HG03460 (cell line): ENCODE results near the gene RPN2.

ENCODE experiments used
- ATAC-seq: cut with Tn5 transposase; IDR thresholded peaks from one replicate; pipeline ENCODE4 v1.9.1; 2021; ENCODE audit not compliant: unreplicated experiment

The RPN2 gene

DNA sequence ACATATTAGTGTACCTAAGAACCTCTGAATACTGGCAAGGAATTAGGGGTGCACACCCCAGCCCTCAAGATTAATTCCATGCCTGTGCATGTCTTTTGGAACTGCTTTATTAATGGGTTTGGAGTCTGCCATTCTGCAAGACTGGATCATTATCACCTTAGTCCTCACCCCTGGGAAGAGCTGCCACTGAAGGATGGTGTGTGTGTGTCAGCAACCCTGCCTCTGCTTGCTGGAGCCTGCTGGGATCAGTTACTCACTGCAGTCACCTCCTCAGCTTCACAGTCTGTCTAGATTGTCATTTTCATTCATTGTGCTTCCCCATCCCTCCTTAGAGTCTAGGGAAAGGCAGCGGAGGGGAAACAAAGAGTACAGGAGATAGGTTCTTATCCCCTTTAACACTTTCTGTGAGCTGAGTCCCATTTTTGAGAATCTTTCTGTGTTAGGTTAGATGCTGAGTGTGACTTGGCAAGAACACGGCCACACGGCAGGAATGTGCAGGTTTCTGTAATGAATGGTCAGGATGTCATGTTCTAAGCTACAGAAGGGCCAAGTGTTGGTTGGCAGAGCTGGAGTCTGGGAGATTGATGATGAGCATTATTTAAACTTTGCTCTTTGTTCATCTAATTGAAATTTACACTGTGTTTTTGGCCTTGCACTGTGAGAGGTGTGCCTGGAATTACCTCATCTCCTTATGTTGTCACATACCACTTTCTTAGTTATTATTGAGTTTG lies 61.4 kb downstream of the RPN2 start:
- no peak for ATAC-seq

DNA sequence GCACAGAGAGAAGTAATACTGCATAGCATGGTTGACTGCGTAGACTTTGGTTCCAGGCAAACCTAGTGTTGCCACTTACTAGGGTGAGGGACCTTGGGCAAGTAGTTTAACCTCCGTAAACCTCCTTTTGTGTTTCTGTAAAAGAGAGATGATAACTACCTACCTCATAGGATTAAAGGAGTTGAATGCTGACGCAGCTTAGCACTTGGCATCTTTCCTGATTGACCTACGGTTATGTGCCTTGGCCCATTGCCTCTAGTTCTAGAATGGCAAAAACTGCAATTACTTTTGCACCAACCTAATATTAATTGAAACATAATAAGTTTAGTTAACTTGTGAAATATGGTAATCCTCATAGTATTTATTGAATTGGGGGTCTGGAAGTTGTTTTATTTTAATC lies 63.4 kb downstream of the RPN2 start:
- no peak for ATAC-seq

DNA sequence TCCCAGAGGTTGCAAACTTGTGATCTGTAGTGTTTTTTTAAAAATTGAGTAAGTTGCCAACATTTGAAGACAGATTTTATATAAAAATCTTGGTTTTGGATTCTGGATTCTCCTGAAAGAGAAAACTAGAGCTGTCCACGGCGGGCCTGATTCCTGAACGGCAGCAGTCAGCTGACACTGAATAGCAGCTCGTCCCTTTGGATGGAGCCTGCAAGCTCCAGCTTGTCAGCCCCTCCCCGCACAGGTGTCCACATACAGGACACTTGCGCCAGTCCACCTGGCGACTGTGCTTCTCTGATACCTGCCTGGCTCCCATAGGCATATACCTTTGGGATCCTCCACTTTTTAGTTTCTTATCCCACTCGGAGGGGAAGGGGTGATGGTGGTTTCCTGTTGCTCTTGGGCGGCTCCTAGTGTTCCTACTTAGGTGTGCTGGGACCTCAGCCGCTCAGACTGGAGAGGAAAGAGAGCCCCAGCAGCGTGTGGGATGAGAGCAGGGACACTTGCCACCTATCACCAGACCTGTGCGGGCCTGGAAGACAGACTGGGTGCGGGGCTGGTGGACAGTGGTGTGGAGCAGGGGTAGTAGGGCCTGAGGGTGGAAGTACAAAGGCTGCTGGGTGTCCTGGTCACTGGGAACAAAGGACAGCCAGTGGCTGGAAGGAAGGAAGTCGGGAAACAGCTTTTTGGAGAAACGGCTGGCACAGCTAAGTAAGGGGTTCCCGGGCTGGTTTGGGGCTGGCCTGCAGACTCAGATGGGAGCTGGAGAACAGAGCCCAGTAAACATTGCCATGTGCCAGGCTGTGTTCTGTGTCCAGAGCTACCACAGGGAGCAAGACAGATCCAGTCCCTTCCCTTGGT lies 64.2 kb downstream of the RPN2 start:
- no peak for ATAC-seq

DNA sequence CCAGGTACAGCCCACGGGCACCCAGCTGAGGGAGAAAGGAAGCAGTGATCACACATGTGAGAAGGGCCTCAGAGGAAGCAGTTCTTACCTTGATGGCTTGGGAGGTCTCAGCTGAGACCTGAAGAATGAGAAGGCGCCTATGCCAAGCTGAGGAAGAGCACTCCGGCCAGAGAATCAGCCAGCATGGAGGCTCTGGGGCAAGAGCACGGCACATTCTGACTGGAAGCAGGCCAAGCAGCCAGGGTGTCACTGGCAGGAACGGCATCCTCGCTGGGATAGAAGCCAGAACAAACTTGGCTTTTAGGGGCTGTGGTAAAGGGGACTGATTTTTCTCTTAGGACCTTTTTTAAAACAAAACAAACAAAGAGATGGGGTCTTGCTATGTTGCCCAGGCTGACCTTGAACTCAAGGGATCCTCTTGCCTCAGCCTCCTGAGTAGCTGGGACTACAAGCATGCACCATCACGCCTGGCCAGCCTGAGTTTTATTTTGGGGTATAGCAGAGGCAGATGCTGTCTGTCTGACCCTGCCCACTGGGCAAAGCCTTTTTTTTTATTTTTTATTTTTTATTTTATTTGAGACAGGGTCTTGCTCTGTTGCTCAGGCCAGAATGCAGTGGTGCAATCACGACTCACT lies 64.9 kb downstream of the RPN2 start:
- no peak for ATAC-seq

DNA sequence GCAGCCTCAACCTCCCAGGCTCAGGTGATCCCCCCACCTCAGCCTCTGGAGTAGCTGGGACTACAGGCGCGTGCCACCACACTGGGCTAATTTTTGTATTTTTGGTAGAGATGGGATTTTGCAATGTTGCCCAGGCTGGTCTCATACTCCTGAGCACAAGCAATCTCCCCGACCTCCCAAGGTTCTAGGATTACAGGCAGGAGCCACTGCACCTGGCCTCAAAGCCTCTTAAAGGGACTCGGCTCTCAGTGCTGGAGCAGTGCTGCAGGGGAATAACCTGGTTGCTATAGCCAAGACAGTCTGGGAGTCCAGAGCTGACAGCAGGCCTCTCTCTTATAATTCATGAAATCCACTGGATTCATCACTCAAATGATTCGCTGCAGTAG lies 65.4 kb downstream of the RPN2 start:
- no peak for ATAC-seq

DNA sequence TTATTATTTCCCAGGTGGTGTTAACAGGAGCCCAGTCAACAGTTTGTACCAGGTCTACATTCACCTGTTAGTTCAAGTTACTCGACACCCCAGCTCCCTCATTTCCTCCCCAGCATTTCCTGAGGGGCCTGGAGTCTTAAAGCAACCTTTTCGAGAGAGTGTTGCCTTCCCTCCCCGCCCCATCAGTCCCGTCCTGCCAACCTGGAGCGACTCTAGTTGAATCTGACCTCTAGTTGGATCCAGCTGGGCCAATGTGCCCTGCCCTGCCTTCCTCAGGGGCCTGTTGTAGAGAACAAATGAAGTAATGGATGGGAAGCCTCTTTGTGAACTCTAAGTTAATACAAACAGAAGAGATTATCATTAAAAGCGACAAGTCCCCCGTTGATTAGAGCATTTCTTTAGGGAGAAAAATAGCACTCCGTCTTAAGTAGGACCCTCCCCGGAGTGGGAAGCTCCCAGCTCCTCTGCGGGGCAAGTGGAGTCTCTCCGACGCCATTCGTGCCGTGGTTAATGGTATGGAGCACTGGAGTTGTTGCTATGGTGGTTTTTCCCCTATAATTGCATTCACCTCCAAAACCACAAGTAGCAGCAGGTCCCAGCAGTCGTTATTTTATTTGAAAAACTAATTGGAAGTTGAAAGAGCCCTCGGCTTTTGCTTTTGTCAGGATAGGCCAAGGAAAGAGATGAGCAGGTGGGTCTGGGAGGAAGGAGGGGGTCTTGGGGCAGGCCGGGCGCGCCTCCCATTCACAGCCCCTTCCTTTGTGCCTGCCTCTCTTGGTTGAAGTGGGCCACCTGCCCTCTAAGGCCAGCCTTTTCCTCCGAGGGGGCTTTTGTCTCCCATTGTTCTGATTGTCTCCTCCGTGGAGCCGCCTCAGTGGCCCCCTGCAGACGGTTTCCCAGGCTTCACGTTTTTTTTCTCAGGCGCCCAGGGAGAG lies 66.4 kb downstream of the RPN2 start:
- ATAC-seq, result no peak

DNA sequence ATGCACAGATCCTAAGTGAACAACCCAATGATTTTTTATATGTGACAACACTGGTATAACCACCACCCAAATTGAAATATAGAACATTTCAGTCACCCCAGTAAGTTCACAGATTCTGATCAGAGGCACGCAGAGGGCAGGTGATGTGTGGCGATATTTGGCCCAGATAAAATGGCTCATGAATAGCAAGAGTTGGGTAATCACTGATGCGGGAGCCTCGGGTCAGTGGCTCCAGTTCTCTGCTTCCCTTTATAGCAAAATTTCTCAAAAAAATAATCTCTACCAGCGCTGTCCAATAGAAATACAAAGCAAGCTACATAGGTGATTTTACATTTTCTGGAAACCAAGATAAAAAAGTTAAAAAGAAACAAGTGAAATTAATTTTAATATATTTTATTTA lies 67.6 kb downstream of the RPN2 start:
- no peak for ATAC-seq

DNA sequence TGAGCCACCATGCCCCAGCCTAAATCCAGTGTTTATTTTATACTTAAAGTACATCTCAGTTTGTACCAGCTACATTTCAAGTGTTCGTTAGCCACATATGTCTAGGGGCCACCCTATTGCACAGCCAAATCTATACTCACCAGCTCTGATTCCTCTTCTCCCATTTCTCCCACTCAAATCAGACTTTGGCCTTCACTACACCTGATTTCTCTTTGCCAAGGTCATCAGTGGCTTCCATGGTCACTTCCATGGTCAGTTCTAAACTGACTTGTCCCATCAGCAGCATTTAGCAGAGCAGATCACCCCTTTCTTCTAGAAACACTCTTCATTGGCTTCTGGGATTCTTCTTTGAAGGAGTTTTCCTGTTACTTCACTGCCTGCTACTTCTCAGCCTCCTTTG lies 68.4 kb downstream of the RPN2 start:
- no peak for ATAC-seq

DNA sequence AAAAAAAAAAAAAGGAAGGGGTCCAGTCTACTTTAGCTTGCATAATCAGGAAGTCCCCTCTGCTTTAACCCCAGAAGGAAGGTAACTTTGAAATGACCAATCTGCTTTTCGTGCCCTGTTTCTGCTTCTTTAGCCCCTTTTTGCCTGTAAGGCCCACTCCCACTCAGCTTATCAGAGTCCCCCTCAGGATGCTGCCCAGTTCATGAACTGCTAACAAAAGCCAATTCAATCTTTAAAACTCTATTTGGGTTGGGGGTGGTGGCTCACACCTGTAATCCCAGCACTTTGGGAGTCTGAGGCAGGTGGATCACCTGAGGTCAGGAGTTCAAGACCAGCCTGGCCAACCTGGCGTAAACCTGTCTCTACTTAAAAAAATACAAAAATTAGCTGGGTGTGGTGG lies 70.2 kb downstream of the RPN2 start:
- no peak for ATAC-seq

DNA sequence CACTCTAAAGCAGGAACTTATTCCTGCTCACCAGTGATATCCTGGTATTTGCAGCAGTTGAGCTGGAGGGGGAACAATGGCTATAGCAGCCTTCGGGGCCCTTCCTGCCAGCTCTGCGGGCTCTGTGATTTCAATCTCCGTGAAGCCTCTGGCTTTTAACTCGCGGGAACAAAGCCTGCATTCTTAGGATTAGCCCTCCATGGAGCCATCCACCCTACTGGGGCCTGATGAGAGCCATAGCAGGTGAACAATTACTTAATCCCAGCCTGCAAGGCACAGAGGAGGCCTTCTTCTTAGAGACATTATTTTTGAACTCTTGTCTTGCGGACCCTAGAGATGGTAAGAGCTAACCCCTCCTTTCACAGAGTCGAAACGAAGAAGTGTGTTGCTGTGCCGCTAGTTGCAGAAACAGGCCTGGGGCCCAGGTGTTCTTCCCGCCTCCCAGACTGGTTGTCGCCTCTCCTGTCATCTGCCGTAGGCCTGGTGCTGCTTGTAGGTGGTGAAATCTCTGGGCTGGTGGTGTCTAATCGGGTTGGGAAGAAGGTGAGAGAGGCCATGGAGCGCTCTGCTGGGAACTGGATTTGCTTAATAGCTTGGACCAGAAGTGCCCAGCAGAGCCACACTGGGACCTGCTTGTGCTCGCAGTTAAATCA lies 72.8 kb downstream of the RPN2 start:
- ATAC-seq, result no peak

DNA sequence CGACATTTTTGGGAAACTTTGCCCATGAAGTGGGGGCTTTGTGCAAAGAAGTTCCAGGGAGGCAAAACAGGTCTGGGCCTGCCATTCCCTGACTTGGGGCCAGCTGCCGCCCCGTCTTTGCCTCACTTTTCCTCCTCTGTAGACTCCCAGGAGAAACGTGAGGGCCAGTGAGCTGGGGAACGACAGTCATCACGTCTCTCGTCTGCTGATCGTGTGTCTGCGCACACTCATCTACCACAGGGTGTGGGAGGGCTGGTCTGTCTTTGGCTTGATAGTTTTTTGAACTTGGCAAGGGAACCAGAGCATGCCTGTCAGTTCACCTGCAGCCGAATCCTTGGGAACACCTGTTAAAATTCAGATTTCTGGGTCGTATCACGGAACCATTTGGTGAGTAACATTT lies 74.0 kb downstream of the RPN2 start:
- no peak for ATAC-seq

DNA sequence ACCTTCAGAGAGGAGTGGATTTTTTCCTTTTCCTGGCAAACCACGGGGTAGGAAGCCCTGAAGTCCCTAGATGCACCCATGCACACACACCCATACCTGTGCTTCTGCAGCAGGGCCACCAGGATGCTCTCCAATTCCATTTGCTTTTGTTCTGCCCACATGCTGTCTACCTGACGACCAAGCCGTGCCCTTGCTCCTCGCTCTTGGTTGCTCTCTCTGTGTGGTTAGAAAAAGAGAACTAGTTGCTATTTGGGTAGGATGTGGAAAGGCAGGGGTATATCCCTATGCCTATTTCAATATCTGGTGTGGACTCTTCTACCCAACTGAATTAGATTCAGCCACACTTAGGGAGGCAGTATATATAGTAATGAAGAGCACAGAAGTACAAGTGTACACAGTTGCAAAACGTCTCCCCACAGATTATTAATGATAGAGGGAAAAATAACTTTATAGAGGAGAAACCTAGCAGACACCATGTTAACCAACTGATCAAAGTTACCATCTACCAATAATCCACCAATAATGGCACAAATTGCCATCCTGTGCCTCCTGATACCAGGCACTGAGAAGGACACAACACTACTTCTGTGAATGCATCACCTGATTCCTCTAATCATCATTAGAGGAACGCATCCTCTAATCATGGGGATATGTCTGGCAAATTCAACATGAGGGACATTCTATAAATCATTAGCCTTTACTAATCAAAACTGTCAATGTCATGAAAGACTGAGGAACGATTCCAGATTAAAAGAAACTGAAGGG lies 75.2 kb downstream of the RPN2 start:
- no peak for ATAC-seq

DNA sequence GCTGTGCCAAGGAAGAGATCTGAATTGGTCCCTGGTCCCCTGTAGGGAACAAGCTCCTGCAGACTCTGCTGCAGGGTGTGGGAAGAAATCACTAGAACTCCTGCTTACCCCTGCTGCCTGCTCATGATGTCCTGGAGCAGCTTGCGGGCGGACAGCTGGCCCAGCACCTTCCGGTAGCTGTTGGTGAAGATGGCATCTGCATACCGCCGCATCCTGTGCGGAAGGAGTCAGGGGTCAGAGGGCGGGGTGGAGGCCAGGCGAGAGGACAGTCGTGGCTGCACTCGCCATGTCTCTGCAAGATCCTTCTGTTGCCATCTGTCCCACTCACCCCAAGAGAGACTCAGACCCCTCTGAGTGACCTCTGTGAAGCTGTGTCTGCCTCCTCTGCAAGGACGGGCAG lies 77.2 kb downstream of the RPN2 start:
- no peak for ATAC-seq

DNA sequence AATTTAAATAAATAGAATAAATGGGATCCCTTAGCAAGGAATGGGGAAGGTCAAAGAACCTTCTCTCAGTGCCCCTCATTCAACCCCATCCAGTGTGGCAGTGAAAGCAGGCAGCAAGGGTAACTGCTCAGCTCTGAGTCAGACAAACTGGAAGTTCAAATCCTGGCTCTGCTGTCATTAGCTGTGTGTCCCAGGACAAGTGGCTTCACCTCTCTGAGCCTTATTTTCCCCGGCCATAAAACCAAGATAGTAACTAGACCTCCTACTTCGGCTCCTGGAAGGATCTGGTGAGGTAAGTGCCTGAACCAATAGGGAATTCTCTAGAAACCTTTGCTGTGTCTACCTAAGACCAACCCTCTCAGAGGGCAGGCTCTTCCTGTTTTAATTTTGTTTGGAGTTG lies 78.4 kb downstream of the RPN2 start:
- no peak for ATAC-seq

DNA sequence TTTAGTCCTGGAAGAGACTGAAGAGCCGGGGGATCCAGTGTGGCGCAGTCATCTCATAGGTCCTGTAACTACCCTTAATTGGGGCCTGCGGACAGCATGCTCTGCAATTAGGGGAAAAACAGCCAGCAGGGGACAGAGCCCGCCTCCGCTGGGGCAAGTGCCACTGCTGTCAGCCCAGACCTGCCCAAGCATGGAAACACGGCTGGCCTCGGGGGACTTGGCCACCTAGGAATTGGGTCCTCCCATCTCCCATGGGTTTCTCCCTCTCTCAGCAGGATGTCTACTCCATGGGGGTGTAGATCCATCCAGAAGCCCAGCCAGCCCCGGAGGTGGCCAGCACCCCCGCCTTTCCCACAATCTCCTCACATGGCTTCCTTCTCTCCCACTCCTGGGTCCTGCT lies 78.9 kb downstream of the RPN2 start:
- no peak for ATAC-seq

DNA sequence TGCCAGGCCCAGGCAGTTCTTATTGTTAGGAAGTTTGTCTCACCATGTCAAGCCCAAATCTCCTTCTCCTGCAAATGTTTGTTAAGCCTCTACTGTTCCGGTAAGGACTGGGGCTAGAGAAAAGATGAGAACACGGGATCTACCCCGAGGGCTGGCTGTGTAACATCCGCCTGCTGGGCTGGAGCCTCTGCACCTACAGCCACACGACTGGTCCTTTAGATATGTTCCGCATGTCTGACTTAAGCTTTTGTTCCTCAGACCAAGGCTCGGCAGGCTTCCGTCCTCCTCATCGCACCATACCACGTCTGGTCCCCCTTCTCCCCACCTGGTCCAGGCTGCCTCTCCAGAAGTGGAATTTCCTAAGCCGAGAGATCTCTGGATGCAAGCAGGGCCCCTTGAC lies 79.9 kb downstream of the RPN2 start:
- ATAC-seq, result no peak

DNA sequence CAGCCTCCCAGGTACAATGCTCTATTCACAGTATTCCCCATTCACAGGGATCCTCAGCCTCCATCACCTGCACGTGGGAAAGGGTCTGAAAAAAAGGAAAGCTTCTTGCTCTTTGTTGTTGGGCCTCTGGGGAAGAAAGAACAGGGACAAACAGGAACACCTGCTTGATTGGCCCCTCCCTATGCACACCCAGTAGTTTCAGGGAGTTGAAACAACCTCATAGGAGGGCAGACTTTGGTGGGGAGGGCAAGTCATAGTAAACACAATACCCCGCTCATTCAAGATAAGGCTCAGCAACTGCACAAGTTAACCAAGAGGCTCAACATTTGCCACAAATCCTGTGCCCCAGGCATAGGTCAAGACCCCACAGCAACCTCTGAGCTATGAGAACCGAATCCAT lies 80.7 kb downstream of the RPN2 start:
- no peak for ATAC-seq

DNA sequence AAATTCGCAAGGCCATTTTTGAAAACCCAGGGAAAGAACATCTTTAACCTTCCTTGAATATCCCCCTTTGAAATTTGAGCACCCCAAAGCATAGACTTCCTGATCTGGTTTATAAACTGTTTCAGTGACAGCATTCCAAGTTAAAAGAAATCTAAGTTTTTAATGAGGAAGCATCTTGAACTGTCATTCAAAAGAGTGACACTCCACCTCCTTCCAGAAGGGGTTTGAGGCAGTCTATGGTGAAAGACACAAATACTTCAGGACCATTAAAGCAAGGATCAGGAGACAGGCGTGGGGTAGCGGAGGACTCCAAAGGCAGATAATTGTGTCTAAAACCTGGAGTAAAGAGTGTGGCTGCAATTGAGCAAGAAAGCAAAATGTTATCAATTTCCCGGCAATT lies 81.8 kb downstream of the RPN2 start:
- no peak for ATAC-seq

DNA sequence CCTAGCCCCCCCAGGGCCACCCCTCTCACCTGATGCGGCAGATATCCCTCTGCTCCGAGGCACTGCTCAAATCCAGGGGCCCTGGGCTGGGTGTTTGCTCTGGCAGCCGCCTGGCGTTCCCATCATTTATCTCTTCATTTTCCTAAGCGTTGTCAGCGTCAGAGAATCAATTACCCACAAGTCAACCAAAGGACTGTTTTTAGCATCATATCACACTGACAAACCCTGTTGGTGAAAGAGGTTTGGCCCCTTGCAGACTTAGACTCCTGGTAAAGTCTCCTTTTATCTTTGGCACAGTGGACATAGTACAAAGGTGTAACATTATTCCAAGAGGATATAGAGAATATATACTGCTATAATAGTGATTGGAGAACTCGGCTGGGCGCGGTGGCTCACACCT lies 82.6 kb downstream of the RPN2 start, which contains the start of gene GHRH:
Gene GHRH (minus strand): TSS at position 101 of the 400 bp plus-strand sequence. CDS start 4,925 bp downstream, outside the sequence.
- no peak for ATAC-seq

DNA sequence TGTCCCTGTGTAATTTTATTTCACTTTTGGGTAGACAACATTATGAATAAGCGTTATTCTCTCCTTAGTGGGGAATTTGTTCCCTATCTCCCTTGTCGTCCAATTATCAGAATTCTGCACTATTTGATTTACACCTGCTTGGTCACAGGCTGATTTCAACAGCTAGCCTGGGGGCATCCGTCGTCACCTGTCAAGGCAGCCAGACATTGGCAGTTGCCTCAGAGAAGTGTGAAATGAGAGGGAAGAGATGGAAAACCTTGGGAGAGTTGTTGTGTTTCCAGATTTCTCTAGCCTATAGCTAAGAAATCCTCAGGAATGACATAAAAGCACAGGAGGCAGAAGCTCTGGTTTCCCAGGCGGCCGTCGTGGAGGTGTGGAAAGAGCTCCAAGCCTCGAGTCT lies 83.4 kb downstream of the RPN2 start:
- ATAC-seq, result no peak
